ENCODE data around the gene GPR119.
A peak's percentile ranks its signal among the peaks of the same experiment; 100 is the strongest.
"Not testable (repeated sequence)": the region's sequence is repeated elsewhere in the genome, so short reads cannot be mapped to it uniquely, and the experiment has no call there.

The GPR119 gene

GRCh38 chrX:130385520-130385919 is at the start of gene GPR119:
GPR119 (minus strand) TSS chrX:130385674; CDS start chrX:130385447, 227 bp downstream.
- no peak for DNase-seq

GRCh38 chrX:130429236-130429635 is 43.8 kb upstream of the GPR119 start:
- not testable (repeated sequence) for DNase-seq

DNA sequence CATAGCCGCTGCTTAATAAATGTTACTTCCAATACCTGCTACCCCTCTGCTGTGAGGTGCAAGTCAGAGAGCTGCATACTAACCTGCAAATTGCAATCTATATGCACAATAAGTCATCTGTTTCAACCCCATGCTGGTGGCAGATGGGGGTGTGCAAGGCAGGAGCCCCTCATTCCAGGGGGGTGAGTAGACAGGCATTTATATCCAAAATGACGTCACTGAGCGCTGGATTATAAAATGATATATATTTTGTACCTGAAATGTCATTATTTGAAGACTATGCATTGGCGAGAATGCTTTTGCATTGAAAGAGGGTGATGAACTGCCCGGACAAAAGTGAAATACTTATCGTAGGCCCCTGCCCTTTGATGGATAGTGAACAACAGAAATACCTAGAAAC is 41.1 kb upstream of the GPR119 start:
- no peak for DNase-seq

GRCh38 chrX:130419263-130419662 is 33.8 kb upstream of the GPR119 start:
- no peak for DNase-seq

DNA sequence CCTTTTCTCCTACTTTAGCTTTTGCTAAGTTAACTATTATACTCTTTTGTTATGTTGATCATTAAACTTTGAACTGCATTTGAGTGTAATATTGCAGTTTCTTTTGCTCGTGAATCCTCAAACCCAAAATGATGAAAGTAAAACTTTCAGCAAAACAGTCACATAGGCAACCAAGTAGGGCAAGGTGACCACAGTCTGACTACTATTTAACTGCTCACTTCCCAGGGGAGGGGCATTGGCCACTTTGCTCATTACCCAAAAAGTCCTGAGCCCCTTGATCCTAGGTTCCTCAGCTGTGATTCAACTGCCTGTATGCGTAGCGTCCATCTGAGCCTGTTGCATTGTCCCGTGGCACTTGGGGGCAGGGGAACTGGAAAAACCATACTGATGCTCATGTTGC is 33.3 kb upstream of the GPR119 start:
- no peak for DNase-seq

GRCh38 chrX:130418066-130418465 is 32.6 kb upstream of the GPR119 start:
- DNase-seq, result no peak

DNA sequence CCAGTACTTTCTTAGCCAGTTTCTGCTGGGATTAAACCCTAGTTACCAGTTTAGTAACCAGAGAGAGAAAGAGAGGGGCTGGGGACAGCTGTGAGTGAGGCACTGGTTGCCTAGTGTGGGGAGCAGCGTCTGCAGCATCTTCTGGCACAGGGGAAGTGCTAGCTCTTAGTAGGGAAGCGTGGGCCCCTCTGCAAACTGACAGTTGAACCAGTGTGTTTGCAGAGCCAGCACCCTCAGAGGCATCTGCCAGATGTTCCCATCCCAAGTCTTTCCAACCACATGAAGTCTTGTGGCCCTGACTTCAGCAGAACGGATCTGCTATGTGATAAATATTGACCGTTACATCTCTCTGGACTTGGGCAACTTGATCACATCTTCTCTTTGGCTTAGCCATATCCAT is 31.3 kb upstream of the GPR119 start:
- peak; percentile 55 to 65 for DNase-seq

DNA sequence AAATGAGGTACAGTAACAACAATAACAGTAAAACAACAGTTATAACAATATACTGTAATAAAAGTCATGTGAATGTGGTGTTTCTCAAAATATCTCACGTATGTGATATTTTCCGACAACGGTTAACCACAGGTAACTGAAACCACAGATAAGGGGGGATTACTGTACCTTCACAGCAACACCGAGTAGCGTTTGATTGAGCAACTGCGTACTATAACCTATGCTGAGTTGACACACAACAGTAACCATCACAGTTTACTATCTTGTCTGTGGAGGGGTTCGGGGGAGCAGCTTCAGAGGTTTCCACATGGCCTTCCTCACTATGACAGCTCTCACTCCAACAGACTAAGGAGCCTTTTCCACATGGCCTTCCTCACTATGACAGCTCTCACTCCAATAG is 29.7 kb upstream of the GPR119 start:
- DNase-seq, result no peak

- no peak for DNase-seq
Measured at GRCh38 chrX:130414800-130415199, 29.3 kb upstream of the GPR119 start.

DNA sequence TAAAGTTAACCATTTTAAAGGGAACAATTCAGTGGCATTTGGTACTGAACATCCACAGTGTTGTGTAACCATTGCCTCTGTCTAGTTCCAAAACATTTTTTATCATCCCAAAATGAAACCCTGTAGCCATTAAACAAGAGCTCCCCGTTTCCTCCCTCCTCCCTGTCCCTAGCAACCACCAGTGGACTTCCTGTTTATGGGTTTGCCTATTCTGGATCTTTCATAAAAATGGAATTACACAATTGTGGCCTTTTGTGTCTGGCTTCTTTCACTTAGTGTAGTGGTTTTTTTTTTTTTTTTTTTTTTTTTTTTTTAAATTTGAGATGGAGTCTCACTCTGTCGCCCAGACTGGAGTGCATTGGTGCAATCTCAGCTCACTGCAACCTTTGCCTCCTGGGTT is 27.9 kb upstream of the GPR119 start:
- peak; percentile 24 to 26 for DNase-seq

DNA sequence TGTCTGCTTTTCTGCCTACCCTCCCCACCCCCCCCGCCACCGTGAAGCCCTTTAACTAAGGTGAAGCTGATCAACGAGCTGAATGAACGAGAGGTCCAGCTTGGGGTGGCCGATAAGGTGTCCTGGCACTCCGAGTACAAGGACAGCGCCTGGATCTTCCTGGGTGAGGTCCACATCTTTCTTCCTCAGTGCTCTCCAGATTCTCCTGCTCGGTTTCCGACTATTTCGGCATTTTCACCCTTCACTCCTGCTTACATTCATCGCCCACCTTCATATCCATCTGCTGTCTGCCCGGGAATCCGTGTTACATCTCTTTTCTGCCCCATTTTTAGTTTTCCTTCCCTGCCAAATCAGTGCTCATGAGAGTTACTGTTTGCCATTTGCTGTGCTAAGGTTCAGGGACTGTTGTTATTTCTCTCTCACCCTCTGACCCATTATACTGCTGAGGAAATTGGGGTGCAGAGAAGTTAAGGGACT is 16.8 kb upstream of the GPR119 start:
- DNase-seq, result no peak

- peak; percentile 44 to 50 for DNase-seq
Measured at GRCh38 chrX:130401415-130402207, 16.1 kb upstream of the GPR119 start, which contains the start of gene RBMX2. RBMX2 (plus strand) TSS chrX:130401987; CDS start chrX:130402033, 46 bp downstream.

DNA sequence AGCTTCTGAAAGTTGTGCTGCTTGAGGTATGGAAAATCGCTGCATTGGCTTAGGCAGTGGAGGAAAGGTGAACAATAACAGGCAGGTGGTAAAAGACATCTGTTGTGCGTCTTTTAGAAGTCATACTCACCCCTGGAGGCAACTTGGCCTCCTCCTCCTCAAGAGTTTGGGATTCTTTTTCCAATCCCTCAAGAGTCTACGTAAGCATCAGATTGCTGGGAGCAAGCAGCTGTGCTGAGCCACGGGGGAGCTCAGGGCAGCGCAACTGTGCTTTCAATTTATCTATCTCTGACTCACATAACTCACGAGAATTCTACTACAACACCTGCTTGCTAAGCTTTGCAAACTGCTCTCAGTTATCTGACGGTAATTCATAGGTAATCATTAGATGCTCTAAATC is 9.9 kb upstream of the GPR119 start:
- no peak for DNase-seq

- peak; percentile 30 to 37 for DNase-seq
Measured at GRCh38 chrX:130393451-130394074, 8.1 kb upstream of the GPR119 start.

DNA sequence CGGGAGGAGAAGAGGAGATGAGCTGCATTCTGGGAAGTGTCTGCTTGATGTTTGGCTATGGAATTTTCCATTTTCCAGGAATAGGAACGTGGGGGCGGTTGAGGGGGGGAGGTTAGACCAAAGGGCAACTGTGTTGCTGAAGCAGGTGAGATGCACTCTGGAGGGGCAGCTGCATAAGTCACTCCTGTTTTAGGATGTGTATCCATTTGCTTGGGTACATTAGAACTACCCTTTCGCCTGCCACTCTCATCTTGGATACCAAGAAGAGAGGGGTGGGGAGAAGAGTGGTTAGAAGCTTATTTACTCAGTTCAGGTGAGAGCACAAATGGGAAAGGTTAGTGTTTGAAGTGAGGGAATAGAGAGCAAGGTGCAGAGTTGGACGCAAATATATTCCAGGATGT is 934 bp upstream of the GPR119 start:
- DNase-seq, result no peak

DNA sequence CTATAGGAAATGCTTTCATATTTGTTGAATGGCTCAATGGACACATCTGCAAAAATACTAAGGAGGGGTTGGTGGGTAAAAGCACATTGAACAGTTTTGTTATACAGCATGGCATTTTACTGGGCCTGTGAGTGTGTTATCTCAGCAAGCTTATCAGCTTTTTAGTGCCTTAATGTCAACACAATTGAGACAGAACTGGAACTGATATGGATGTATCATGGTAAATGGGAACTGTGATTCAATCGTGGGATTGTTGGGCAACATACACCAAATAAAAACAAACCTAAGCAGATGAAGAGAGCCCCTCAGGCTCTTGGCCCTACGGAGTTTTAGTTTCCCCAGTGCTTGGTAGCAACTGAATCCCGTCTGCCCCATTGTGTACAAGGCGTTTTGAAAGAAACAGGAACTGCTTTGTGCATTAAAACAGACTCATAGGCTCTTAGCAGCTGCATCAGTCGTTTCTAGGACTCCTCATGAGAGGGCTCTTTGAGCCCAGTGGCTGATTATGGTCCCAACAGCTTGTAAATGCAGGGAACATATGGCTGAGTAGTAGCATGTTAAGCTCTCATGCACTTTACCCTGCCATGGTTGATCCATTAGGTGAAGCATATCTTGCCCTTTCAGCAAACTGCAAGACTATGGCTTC is 7.3 kb downstream of the GPR119 start:
- no peak for DNase-seq

GRCh38 chrX:130376077-130376476 is 9.4 kb downstream of the GPR119 start:
- no peak for DNase-seq

- DNase-seq, result not testable (repeated sequence)
Measured at GRCh38 chrX:130352050-130352449, 33.4 kb downstream of the GPR119 start.

- no peak for DNase-seq
Measured at GRCh38 chrX:130351567-130351966, 33.9 kb downstream of the GPR119 start.

- DNase-seq, result no peak
Measured at GRCh38 chrX:130347321-130347720, 38.2 kb downstream of the GPR119 start.

DNA sequence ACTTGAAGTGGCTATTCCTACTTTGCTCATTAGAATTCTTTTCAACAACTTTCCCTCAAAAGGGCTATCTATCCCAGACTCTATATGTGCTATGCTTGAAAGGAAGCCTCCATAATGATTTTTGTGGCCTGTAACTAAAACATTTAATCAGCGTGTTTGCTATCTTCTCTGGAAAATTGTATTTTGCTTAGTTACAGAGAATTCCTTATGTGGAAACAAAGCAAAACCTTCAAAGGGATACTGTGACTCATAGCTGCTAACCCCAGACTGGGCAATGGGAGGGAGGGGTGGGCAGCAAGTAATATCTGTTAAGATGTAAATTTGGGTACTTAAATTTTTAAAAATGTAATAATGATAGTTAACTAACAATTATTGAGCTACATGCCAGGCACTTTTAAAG is 42.1 kb downstream of the GPR119 start:
- DNase-seq, result no peak

DNA sequence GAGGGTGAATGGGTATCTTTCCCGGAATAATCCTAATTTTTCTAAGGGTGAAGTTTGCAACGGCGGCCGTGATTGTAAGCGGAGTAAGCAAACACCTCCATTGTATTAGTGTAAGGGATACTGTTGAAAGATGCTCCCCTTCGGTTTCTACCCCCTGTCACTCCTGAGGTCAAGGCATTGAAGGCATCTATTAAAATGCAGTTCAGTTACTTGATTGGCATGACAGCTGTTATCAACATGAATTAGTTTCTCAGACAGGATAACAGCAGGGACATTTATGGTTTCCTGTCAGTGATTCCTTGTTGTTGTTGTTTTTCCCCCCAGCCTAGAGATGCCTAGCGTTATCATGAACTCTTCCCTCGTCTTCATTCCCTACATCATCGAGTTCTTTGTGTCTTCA is 45.2 kb downstream of the GPR119 start:
- DNase-seq, result no peak

DNA sequence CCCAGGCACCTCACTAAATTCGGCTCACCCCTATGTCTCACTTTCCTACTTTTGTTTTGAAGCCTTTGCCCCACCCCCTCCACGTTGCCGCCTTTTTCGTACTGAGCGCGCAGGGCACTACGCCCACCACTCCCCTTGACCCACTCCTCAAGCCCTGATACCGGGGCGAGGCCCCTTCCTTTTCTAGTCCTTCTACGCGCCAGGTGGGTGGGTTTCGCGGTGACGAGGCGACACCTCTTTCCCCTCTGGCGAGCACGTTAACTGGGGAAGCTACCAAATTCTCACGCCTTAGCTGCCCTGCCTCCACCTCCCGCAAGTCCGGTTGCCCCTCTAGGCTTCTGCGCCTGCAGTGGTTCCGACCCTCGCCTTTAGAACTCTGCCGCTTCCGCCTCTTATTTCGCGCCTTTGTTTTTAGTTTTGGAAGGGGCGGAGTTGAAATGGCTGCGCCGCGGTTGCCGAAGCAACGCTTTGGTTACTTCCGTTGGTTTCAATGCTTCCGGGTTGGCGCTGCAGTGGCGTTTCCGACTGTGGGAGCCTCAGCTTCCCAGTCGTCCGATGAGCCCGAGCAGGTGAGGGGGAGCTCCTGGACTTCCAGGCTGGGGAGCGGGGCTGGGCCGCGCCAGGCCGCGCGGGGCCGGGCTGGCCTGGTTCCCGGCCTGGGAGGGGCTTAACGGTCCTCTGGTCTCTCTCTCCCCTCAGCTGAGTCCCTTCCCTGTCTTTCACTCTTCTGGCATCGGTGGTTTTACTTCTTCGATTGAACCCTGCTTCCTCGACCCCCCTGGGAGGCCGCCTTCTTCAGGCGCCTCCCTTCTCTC is 45.9 kb downstream of the GPR119 start, which contains the start of gene SLC25A14:
Gene SLC25A14 (plus strand): TSS at position 512 of the 815 bp plus-strand sequence. CDS start 360 bp downstream, outside the sequence.
- DNase-seq, result peak; percentile 34 to 46

Data from Kasumi-1 (cell line).